Sigmoid colon (tissue), 4 donors: Measurements from ENCODE around the gene FAM76A.

Experiments used
- CTCF ChIP-seq, 4 experiments: fragments of 450-650 bp in 3 of 4; fragments of 200-600 bp in 1 of 4; IDR thresholded peaks; one replicate each; pipeline ENCODE4 v1.5.1; 2016 to 2019; ENCODE audit warnings: antibody characterized with exemption in 4 of 4, mild to moderate bottlenecking in 3 of 4, moderate library complexity in 2 of 4
- POLR2A ChIP-seq, 2 donors: fragments of 450-650 bp; IDR thresholded peaks; one replicate each; pipeline ENCODE4 v1.6.1; 2016; ENCODE audit warnings: antibody characterized with exemption in 2 of 2, mild to moderate bottlenecking in 2 of 2, moderate library complexity in 2 of 2
- POLR2AphosphoS5 ChIP-seq, 4 donors: sonication (generic); formaldehyde crosslinking; IDR thresholded peaks; one replicate each; pipeline ENCODE4 v1.6.1; 2017; ENCODE audit warnings: antibody characterized with exemption in 4 of 4

GRCh38 chr1:27744556-27744955, 18.8 kb downstream of the FAM76A start:
- TF ChIP-seq CTCF (IDR thresholded peaks at IDR 0.05), result no peak
- no peak for TF ChIP-seq POLR2A (IDR thresholded peaks at IDR 0.05)
- no peak for TF ChIP-seq POLR2AphosphoS5 (IDR thresholded peaks at IDR 0.05)
